Stomach (tissue), 9 donors: ENCODE results near the gene COL18A1. TPM values are rescaled to one million over a fixed set of nuclear protein-coding genes. Genes with fewer than 3 reads are reported as not detected.

Experiments used
- DNase-seq, 2 donors: peaks; one replicate each; pipeline versions ENCODE4 v3.0.0 to v3.0.0-alpha.2; 2013 to 2019
- H3K27ac ChIP-seq, 5 donors: fragments of 200-600 bp in 4 of 5; sonication (generic) in 4 of 5; one replicate each; pipeline ENCODE4 v1.5.1; 2013 to 2019; ENCODE audit warnings: mild to moderate bottlenecking in 1 of 5, moderate library complexity in 1 of 5
- H3K27me3 ChIP-seq, 3 donors: fragments of 200-600 bp; sonication (generic); one replicate each; pipeline ENCODE4 v1.5.1; 2017 to 2019; ENCODE audit warnings: mixed run types in 1 of 3
- H3K36me3 ChIP-seq, 4 donors: fragments of 200-600 bp; sonication (generic); 1 replicate in 3 of 4; 2 replicates in 1 of 4; pipeline ENCODE4 v1.5.1; 2016 to 2019
- H3K4me1 ChIP-seq, 4 donors: fragments of 200-600 bp; sonication (generic); one replicate each; pipeline ENCODE4 v1.5.1; 2016 to 2019
- H3K4me3 ChIP-seq, 4 donors: fragments of 200-600 bp; sonication (generic) in 3 of 4; one replicate each; pipeline ENCODE4 v1.5.1; 2016 to 2019; ENCODE audit warnings: mild to moderate bottlenecking in 1 of 4
- H3K9me3 ChIP-seq, 4 donors: fragments of 200-600 bp; sonication (generic); one replicate each; pipeline ENCODE4 v1.5.1; 2016 to 2019
- CTCF ChIP-seq, 7 experiments: fragments of 450-650 bp in 4 of 7; fragments of 200-600 bp in 3 of 7; sonication (generic) in 3 of 7; IDR thresholded peaks; one replicate each; pipeline ENCODE4 v1.5.1; 2016 to 2019; ENCODE audit warnings: antibody characterized with exemption in 7 of 7, control low read depth in 2 of 7, mild to moderate bottlenecking in 1 of 7
- EP300 ChIP-seq: sonication (generic); formaldehyde crosslinking; IDR thresholded peaks from one replicate; pipeline ENCODE4 v1.6.1; 2017; ENCODE audit warnings: antibody characterized with exemption
- POLR2A ChIP-seq, 4 donors: fragments of 450-650 bp; IDR thresholded peaks; one replicate each; pipeline ENCODE4 v1.6.1; 2016; ENCODE audit warnings: antibody characterized with exemption in 4 of 4, control low read depth in 2 of 4, mild to moderate bottlenecking in 1 of 4, moderate library complexity in 1 of 4
- POLR2AphosphoS5 ChIP-seq, 3 donors: sonication (generic); formaldehyde crosslinking; IDR thresholded peaks; one replicate each; pipeline ENCODE4 v1.6.1; 2016; ENCODE audit warnings: antibody characterized with exemption in 3 of 3
- WGBS, 5 donors: extraction: QIAGEN DNeasy Blood & Tissue Kit in 3 of 5; methylation state at CpG; one replicate each; pipeline versions ENCODE4 v1.1.5 to v1.1.7; 2013 to 2018; 5-methylcytosine and 5-hydroxymethylcytosine counted together
- intact Hi-C: fragments of 100-400 bp; cut with DNase I; formaldehyde crosslinking; loops from one replicate; pipeline ENCODE4 v1.15.1; 2023; ENCODE audit warnings: low total_unique reads
- polyA plus RNA-seq, 3 donors: library from polyadenylated mRNA; stranded (reverse); fragments of 200-250 nt; gene quantifications; one replicate each; pipeline ENCODE4 v1.2.3, GENCODE V29; 2013
- total RNA-seq, 5 donors: library from RNA; depleted of rRNA; stranded (reverse); fragments of >200 nt; gene quantifications; one replicate each; pipeline versions ENCODE4 v1.1.0 to v1.2.3, GENCODE V29; 2014 to 2016
- donor health status: healthy with polysubstance abuse.
- donor health status: Bipolar disorder and iron deficiency.
- donor health status: healthy.

Gene COL18A1
- total and polyA plus RNA-seq, 8 donors, result 19.8 to 212 (median 34.6) TPM

DNA sequence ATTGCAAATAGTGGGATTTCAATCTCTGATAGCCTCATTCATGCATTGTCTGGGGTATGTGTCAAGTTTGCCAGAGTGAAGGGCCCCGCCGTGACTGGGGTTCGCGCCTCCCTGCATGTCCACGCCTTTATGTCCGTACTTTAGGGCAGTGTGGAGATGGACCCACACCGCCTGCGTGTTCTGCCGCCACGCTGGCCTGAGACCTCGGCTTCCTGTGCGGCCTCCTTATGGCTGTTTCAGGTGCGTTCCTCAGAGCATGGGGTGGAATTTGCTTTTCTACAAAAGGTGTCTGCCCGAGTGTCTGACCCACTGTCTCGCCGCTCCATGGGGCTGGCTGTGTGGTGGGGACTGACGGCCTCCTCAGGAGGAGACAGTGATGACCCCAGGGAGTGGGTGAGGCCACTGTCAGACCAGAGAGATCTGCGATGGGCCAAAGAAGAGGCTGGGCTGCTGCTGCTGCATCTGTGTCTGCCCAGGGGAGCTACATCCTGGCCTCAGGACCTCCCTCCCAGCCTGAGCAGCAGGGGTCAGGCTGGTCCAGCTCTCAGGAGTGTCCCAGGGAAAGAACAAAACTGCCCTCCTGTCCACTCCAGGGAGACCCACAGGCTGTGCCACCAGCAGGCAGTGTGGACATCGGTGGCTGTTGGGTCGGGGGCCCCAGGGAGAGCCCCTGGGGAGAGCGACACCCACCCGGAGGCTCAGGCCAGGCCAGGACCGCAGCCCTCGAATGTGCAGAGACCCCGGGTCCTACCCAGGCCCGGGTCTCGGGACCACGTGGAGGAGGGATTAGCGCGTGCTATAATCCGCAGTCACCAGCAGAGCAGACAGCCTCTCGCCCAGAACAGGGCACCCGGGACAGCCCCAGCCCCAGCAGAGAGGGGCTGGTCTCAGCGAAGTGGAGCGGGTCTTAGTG is 147.1 kb downstream of the COL18A1 start:
- H3K27ac ChIP-seq, result peak overlapping the region in 3 of 5 donors; percentile 52 to 84 (median 72)
- peaks cover 6 to 39% (median 23%) of the 10 kb centered on the region in 4 donors for H3K4me1 ChIP-seq
- 85 to 90% (median 89%) methylated on average over 23 to 35 of the region's 35 CpGs for WGBS, 5 donors
- no peak overlapping the region for H3K4me3 ChIP-seq
- intact Hi-C loops, result no loop called here
- H3K9me3 ChIP-seq, result no peaks in the 10 kb centered on the region
- no peaks in the 10 kb centered on the region for H3K36me3 ChIP-seq
- H3K27me3 ChIP-seq, result peaks cover 0 to 24% (median 0%) of the 10 kb centered on the region in 3 donors
- DNase-seq, result no peak
- TF ChIP-seq CTCF (IDR thresholded peaks at IDR 0.05) (no peak), POLR2AphosphoS5 (IDR thresholded peaks at IDR 0.05) (no peak), POLR2A (IDR thresholded peaks at IDR 0.05) (no peak), EP300 (no peak)

- DNase-seq, result no peak
- no peaks in the 10 kb centered on the region for H3K36me3 ChIP-seq
- peaks cover 6 to 39% (median 23%) of the 10 kb centered on the region in 4 donors for H3K4me1 ChIP-seq
- H3K9me3 ChIP-seq, result no peaks in the 10 kb centered on the region
- H3K27me3 ChIP-seq, result peaks cover 0 to 30% (median 0%) of the 10 kb centered on the region in 3 donors
- TF ChIP-seq CTCF (IDR thresholded peaks at IDR 0.05) (no peak), POLR2A (IDR thresholded peaks at IDR 0.05) (no peak), POLR2AphosphoS5 (IDR thresholded peaks at IDR 0.05) (no peak), EP300 (no peak)
- intact Hi-C loops, result no loop called here
- peak overlapping the region in 1 of 5 donors; percentile 72 for H3K27ac ChIP-seq
- 74 to 89% (median 82%) methylated on average over 8 to 29 of the region's 29 CpGs for WGBS, 5 donors
- H3K4me3 ChIP-seq, result no peak overlapping the region
Measured at GRCh38 chr21:45552696-45553391, 147.9 kb downstream of the COL18A1 start.

DNA sequence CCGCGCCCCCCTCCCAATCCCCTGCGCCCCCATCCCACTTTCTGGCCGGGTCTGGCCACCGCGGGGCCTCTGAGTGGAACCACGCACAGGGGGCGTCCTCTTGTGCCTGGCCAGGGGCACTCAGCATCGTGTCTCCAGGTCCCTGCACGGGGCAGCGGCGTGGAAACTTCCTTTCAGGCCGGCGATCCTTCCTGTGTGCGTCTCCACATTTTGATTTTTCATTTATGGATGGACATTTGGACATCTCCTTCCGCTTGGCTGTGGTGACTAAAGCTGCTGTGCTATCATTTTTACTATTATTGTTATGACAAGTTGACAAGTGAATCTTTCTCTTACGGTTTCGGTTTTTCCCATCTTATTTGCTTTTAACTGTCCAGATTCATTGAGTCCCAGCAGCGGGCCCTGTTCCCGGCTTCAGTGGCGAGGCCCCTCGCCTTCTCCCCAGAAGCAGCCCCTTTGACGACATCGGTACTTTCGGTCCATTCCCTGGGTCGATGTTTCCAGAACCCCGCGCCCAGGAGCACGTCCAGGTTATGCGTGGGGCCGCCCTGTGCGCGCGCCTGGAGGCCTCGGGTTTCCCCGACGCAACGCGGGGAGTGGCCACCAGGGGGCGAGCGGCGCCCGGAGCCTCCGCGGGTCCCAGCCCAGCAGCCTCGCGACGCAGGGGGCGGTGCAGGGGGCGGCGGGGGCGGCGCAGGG is 149.7 kb downstream of the COL18A1 start:
- no peaks in the 10 kb centered on the region for H3K9me3 ChIP-seq
- peak overlapping the region; percentile 50 to 66 (median 60) for H3K4me3 ChIP-seq
- H3K27ac ChIP-seq, result peak overlapping the region; percentile 62 to 84 (median 81)
- peaks cover 0 to 35% (median 0%) of the 10 kb centered on the region in 3 donors for H3K27me3 ChIP-seq
- WGBS, 5 donors, result 0 to 3% (median 1%) methylated on average over 20 to 52 of the region's 53 CpGs
- H3K4me1 ChIP-seq, result peaks cover 6 to 38% (median 23%) of the 10 kb centered on the region in 4 donors
- peak; percentile 86 to 95 for DNase-seq
- intact Hi-C loops, result loop anchor here (5.0 kb wide), 2 partner anchors 43 to 268 kb away; no protein-coding TSS in a partner anchor
- H3K36me3 ChIP-seq, result no peaks in the 10 kb centered on the region
- TF ChIP-seq POLR2AphosphoS5 (IDR thresholded peaks at IDR 0.05) (peak in 1 of 3 donors; percentile 39), CTCF (IDR thresholded peaks at IDR 0.05) (peak in 6 of 7 experiments; percentile 43 to 90 (median 84)), POLR2A (IDR thresholded peaks at IDR 0.05) (no peak), EP300 (no peak)

DNA sequence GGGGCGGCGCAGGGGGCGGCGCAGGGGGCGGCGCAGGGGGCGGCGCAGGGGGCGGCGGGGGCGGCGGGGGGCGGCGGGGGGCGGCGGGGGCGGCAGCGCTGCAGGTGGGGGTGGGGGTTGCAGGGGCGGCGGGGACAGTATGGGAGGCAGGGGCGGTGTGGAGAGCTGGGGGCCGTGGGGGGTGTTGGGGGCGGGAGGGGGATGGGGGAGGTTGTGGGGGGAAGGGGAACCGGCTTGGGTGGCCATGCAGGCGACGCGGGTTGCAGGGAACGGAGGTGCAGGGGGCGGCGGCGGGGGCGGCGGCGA is 150.2 kb downstream of the COL18A1 start:
- intact Hi-C loops, result loop anchor here (5.0 kb wide), 2 partner anchors 42 to 267 kb away; no protein-coding TSS in a partner anchor
- Histone ChIP-seq H3K4me1 (peaks cover 6 to 38% (median 20%) of the 10 kb centered on the region in 4 donors), H3K36me3 (no peaks in the 10 kb centered on the region), H3K4me3 (peak overlapping the region; percentile 51 to 64 (median 58)), H3K27ac (peak overlapping the region; percentile 88 to 94 (median 90)), H3K9me3 (no peaks in the 10 kb centered on the region), H3K27me3 (peaks cover 0 to 35% (median 0%) of the 10 kb centered on the region in 3 donors)
- 0 to 10% (median 4%) methylated on average over 2 to 14 of the region's 34 CpGs; no CpG with 5 or more reads in 1 of the 5 donors for WGBS, 5 donors
- no peak for DNase-seq
- no peak for TF ChIP-seq EP300
- no peak for TF ChIP-seq POLR2A (IDR thresholded peaks at IDR 0.05)
- TF ChIP-seq CTCF (IDR thresholded peaks at IDR 0.05), result no peak
- no peak for TF ChIP-seq POLR2AphosphoS5 (IDR thresholded peaks at IDR 0.05)
